BJ (cell line): ENCODE data around the gene ATP10A. TPM values are rescaled to one million over a fixed set of nuclear protein-coding genes. Genes with fewer than 3 reads are reported as not detected.

Source experiments
- CTCF ChIA-PET: fragments of 350-600 bp; formaldehyde crosslinking; extraction: SDS; loops from one replicate; lab custom pipeline; 2021; ENCODE audit warnings: antibody characterized with exemption, inconsistent platforms; lab: Yijun Ruan, JAX
- POLR2A ChIA-PET: fragments of 300-600 bp; sonication (Branson Sonifier 250); formaldehyde crosslinking; extraction: SDS; loops from one replicate; lab custom pipeline; 2021; ENCODE audit warnings: antibody characterized with exemption; lab: Charles Lee
- DNase-seq: peaks from one replicate; pipeline ENCODE4 v3.0.0-alpha.2; 2011; ENCODE audit warnings: low read depth
- H3K27me3 ChIP-seq: 2 replicates; pipeline ENCODE4 v1.6.0; 2011; ENCODE audit warnings: low read length; ENCODE audit not compliant: control insufficient read depth, insufficient read depth
- H3K36me3 ChIP-seq: 2 replicates; pipeline ENCODE4 v1.5.1; 2011; ENCODE audit warnings: low read length; ENCODE audit not compliant: control insufficient read depth, insufficient read depth
- H3K4me3 ChIP-seq: 2 replicates; pipeline ENCODE4 v1.5.1; 2011; ENCODE audit warnings: low read depth, mild to moderate bottlenecking, control low read depth, low read length
- CTCF ChIP-seq: IDR thresholded peaks from 2 replicates; pipeline ENCODE4 v1.5.1; 2011; ENCODE audit warnings: low read depth, mild to moderate bottlenecking, control low read depth, inconsistent platforms, low read length, moderate library complexity; ENCODE audit not compliant: insufficient read depth
- polyA plus RNA-seq: library from polyadenylated mRNA; depleted of rRNA; stranded (reverse); fragments of >200 nt; gene quantifications from 2 replicates; pipeline ENCODE4 v1.2.3, GENCODE V29; 2011

Gene ATP10A
- polyA plus RNA-seq, 1 experiment: 28.0 TPM

GRCh38 chr15:25864966-25865365, 1.8 kb upstream of the ATP10A start:
- ChIA-PET POLR2A (interaction anchor here (0.6 kb wide), 1 partner anchor 83 kb away, joined by 3 read pairs; no protein-coding TSS in a partner anchor), CTCF (interaction anchor here (1.2 to 4.6 kb wide), 2 partner anchors 67 to 69 kb away, joined by 3 to 19 read pairs; no protein-coding TSS in a partner anchor)

GRCh38 chr15:25863968-25864580, 947 bp upstream of the ATP10A start:
- TF ChIP-seq CTCF: no peak
- DNase-seq: no peak
- Histone ChIP-seq H3K27me3 (no peaks in the 10 kb centered on the region), H3K4me3 (peak overlapping the region; percentile 71), H3K36me3 (peaks cover 2% of the 10 kb centered on the region; the same call in 1 of the 2 replicates)
- POLR2A ChIA-PET: no interaction called here
- CTCF ChIA-PET: interaction anchor here (1.2 to 4.6 kb wide), 3 partner anchors 67 to 80 kb away, joined by 4 to 19 read pairs (median 6); no protein-coding TSS in a partner anchor

More at GRCh38 chr15:25864966-25865365, 1.8 kb upstream of the ATP10A start:
- no peaks in the 10 kb centered on the region for H3K27me3 ChIP-seq
- H3K4me3 ChIP-seq: no peak overlapping the region
- peaks cover 2% of the 10 kb centered on the region; the same call in 1 of the 2 replicates for H3K36me3 ChIP-seq
- TF ChIP-seq CTCF: no peak
- DNase-seq: no peak

- Histone ChIP-seq H3K36me3 (peaks cover 2% of the 10 kb centered on the region; the same call in 1 of the 2 replicates), H3K4me3 (peak overlapping the region; percentile 71), H3K27me3 (no peaks in the 10 kb centered on the region)
- no peak for TF ChIP-seq CTCF
- DNase-seq: no peak
- ChIA-PET CTCF (interaction anchor here (0.9 to 4.6 kb wide), 4 partner anchors 64 to 79 kb away, joined by 4 to 19 read pairs (median 5); no protein-coding TSS in a partner anchor), POLR2A (no interaction called here)
Observed at GRCh38 chr15:25862472-25863110, 536 bp downstream of the ATP10A start.

GRCh38 chr15:25862071-25862471, 1.1 kb downstream of the ATP10A start:
- no peak for DNase-seq
- CTCF ChIA-PET: interaction anchor here (0.9 to 4.6 kb wide), 3 partner anchors 64 to 78 kb away, joined by 4 to 19 read pairs (median 6); no protein-coding TSS in a partner anchor
- peaks cover 2% of the 10 kb centered on the region; the same call in 1 of the 2 replicates for H3K36me3 ChIP-seq
- no peak for TF ChIP-seq CTCF
- H3K27me3 ChIP-seq: no peaks in the 10 kb centered on the region
- peak overlapping the region; percentile 71 for H3K4me3 ChIP-seq
- POLR2A ChIA-PET: no interaction called here
